B cell (primary cell): ENCODE data around the gene NINJ2. TPM values are rescaled to one million over a fixed set of nuclear protein-coding genes. Genes with fewer than 3 reads are reported as not detected.

ENCODE experiments used
- ATAC-seq: fragments of 200-7000 bp; cut with Tn5 transposase; one replicate; pipeline ENCODE4 v1.10.0; 2021; ENCODE audit warnings: low read depth, mild to moderate bottlenecking, moderate number of reproducible peaks, moderate library complexity
- CTCF ChIA-PET: fragments of 350-600 bp; sonication (Branson Sonifier 250); formaldehyde crosslinking; loops from one replicate; lab custom pipeline; 2021; ENCODE audit warnings: antibody characterized with exemption, inconsistent platforms; lab: Charles Lee
- POLR2A ChIA-PET: fragments of 350-600 bp; sonication (Branson Sonifier 250); formaldehyde crosslinking; loops from one replicate; lab custom pipeline; 2021; ENCODE audit warnings: antibody characterized with exemption; lab: Charles Lee
- DNase-seq: peaks from one replicate; pipeline ENCODE4 v3.0.0; 2013
- H2AFZ ChIP-seq: 2 replicates; pipeline ENCODE4 v1.6.1; 2012; ENCODE audit warnings: mild to moderate bottlenecking, low read depth, low read length; ENCODE audit not compliant: insufficient read depth, poor library complexity, severe bottlenecking
- H3K27ac ChIP-seq, 2 donors: 1 replicate in 1 of 2; 2 replicates in 1 of 2; pipeline ENCODE4 v1.5.1; 2012 to 2013; ENCODE audit warnings: low read length in 2 of 2, mild to moderate bottlenecking in 2 of 2, moderate library complexity in 1 of 2
- H3K27me3 ChIP-seq, 4 experiments: fragments of 200-600 bp in 1 of 4; sonication (generic) in 1 of 4; replicated peaks in 1 of 4; 1 replicate in 2 of 4; 2 replicates in 2 of 4; pipeline versions ENCODE4 v1.6.1 to v1.7.0; 2013 to 2016; ENCODE audit warnings: low read length in 3 of 4, mild to moderate bottlenecking in 2 of 4, mixed read lengths in 1 of 4, moderate library complexity in 1 of 4; ENCODE audit not compliant: insufficient read depth in 4 of 4, control insufficient read depth in 3 of 4; ENCODE audit errors: control extremely low read depth in 1 of 4
- H3K36me3 ChIP-seq, 2 experiments: replicated peaks in 1 of 2; 1 replicate in 1 of 2; 2 replicates in 1 of 2; pipeline versions ENCODE4 v1.6.1 to v1.7.1; 2013; ENCODE audit warnings: low read length in 1 of 2; ENCODE audit not compliant: insufficient read depth in 2 of 2, control insufficient read depth in 1 of 2; ENCODE audit errors: control extremely low read depth in 1 of 2, extremely low read depth in 1 of 2
- H3K4me1 ChIP-seq, 2 donors: fragments of 200-600 bp in 1 of 2; sonication (generic) in 1 of 2; 1 replicate in 1 of 2; 2 replicates in 1 of 2; pipeline versions ENCODE4 v1.5.1 to v1.6.1; 2013 to 2017; ENCODE audit warnings: low read length in 2 of 2; ENCODE audit not compliant: control insufficient read depth in 2 of 2, insufficient read depth in 2 of 2
- H3K4me2 ChIP-seq: replicated peaks from 2 replicates; pipeline ENCODE3; 2012; ENCODE audit warnings: mild to moderate bottlenecking, low read depth, low read length; ENCODE audit not compliant: poor library complexity, severe bottlenecking
- H3K4me3 ChIP-seq, 5 experiments: fragments of 200-600 bp in 1 of 5; sonication (generic) in 1 of 5; 1 replicate in 3 of 5; 2 replicates in 2 of 5; pipeline versions ENCODE4 v1.5.1 to v1.7.0; 2011 to 2016; ENCODE audit warnings: low read length in 4 of 5, mild to moderate bottlenecking in 4 of 5, low read depth in 2 of 5, control low read depth in 1 of 5, moderate library complexity in 1 of 5; ENCODE audit not compliant: insufficient read depth in 1 of 5; ENCODE audit errors: control extremely low read depth in 1 of 5, extremely low read depth in 1 of 5
- H3K79me2 ChIP-seq: fragments of 200-600 bp; sonication (generic); one replicate; pipeline ENCODE4 v1.6.0; 2016; ENCODE audit warnings: low read length; ENCODE audit not compliant: control insufficient read depth, insufficient read depth
- H3K9ac ChIP-seq: fragments of 200-600 bp; sonication (generic); 2 replicates; pipeline ENCODE4 v1.6.1; 2017; ENCODE audit warnings: mild to moderate bottlenecking, low read length, moderate library complexity
- H3K9me3 ChIP-seq, 3 donors: one replicate each; pipeline versions ENCODE4 v1.6.1 to v1.7.1; 2013; ENCODE audit warnings: low read length in 2 of 3; ENCODE audit not compliant: control insufficient read depth in 2 of 3, insufficient read depth in 1 of 3; ENCODE audit errors: control extremely low read depth in 1 of 3
- H4K20me1 ChIP-seq: 2 replicates; pipeline ENCODE4 v1.6.0; 2012; ENCODE audit warnings: mild to moderate bottlenecking, low read length; ENCODE audit not compliant: insufficient read depth, control insufficient read depth, poor library complexity, severe bottlenecking
- H3K27ac Mint-ChIP-seq: one replicate; pipeline ENCODE4 v1.8.0; 2021; ENCODE audit warnings: mixed read lengths
- H3K27me3 Mint-ChIP-seq: one replicate; pipeline ENCODE4 v1.8.0; 2021; ENCODE audit warnings: mixed read lengths
- H3K4me1 Mint-ChIP-seq: one replicate; pipeline ENCODE4 v1.8.0; 2021; ENCODE audit warnings: mixed read lengths
- H3K4me3 Mint-ChIP-seq: one replicate; pipeline ENCODE4 v1.8.0; 2021; ENCODE audit warnings: mixed read lengths
- H3K9me3 Mint-ChIP-seq: one replicate; pipeline ENCODE4 v1.8.0; 2022; ENCODE audit warnings: mixed read lengths; ENCODE audit not compliant: insufficient read depth
- CTCF ChIP-seq: fragments of 200-600 bp; IDR thresholded peaks from one replicate; pipeline ENCODE4 v1.8.0; 2022; ENCODE audit warnings: antibody characterized with exemption, mild to moderate bottlenecking
- EZH2 ChIP-seq: IDR thresholded peaks from 2 replicates; pipeline ENCODE4 v1.6.1; 2012; ENCODE audit warnings: borderline replicate concordance, low read depth, mild to moderate bottlenecking, moderate library complexity, low read length; ENCODE audit not compliant: insufficient read depth, poor library complexity, severe bottlenecking
- WGBS: methylation state at CpG from one replicate; pipeline ENCODE4 v1.1.5; 2013; ENCODE audit warnings: missing lambda C conversion rate; ENCODE audit not compliant: insufficient coverage; 5-methylcytosine and 5-hydroxymethylcytosine counted together
- intact Hi-C: fragments of 100-400 bp; cut with micrococcal nuclease; formaldehyde crosslinking; loops from one replicate; pipeline ENCODE4 v1.10.0; 2022
- polyA plus RNA-seq: library from polyadenylated mRNA; depleted of rRNA; stranded (reverse); fragments of >200 nt; gene quantifications from 2 replicates; pipeline ENCODE4 v1.2.3, GENCODE V29; 2012
- total RNA-seq, 2 donors: library from RNA; stranded (reverse); fragments of 120-200 nt in 1 of 2; gene quantifications; 1 replicate in 1 of 2; 2 replicates in 1 of 2; pipeline versions ENCODE4 v1.2.3 to v1.2.4, GENCODE V29; 2013 to 2022

Gene NINJ2
- total and polyA plus RNA-seq, 2 donors (not counting 1 experiment from before 2014, with no cell fraction given), result 2.9 to 10.2 TPM

- no peaks in the 10 kb centered on the region for H3K9me3 Mint-ChIP-seq
- CTCF ChIA-PET, result interaction anchor here (1.6 to 4.1 kb wide), 2 partner anchors 13 to 85 kb away, joined by 3 to 18 read pairs; no protein-coding TSS in a partner anchor
- H2AFZ ChIP-seq, result no peak overlapping the region
- intact Hi-C loops, result no loop called here
- H3K4me3 Mint-ChIP-seq, result no peak overlapping the region
- no peak for ATAC-seq
- no peaks in the 10 kb centered on the region for H3K4me1 Mint-ChIP-seq
- no peaks in the 10 kb centered on the region for H3K36me3 ChIP-seq
- TF ChIP-seq CTCF, result no peak
- no peak for TF ChIP-seq EZH2
- H4K20me1 ChIP-seq, result no peaks in the 10 kb centered on the region
- H3K27me3 ChIP-seq, result no peaks in the 10 kb centered on the region
- no peak overlapping the region for H3K27ac Mint-ChIP-seq
- DNase-seq, result no peak
- H3K27ac ChIP-seq, result no peak overlapping the region
- H3K79me2 ChIP-seq, result no peaks in the 10 kb centered on the region
- H3K27me3 Mint-ChIP-seq, result no peaks in the 10 kb centered on the region
- 95% methylated on average over 3 of the region's 7 CpGs for WGBS
- no peak overlapping the region for H3K9ac ChIP-seq
- H3K4me3 ChIP-seq, result no peak overlapping the region
- no peak overlapping the region for H3K4me2 ChIP-seq
- POLR2A ChIA-PET, result no interaction called here
- H3K9me3 ChIP-seq, result no peaks in the 10 kb centered on the region
- no peaks in the 10 kb centered on the region for H3K4me1 ChIP-seq
Measured at GRCh38 chr12:601976-602699, 61.1 kb downstream of the NINJ2 start.

- Histone ChIP-seq H3K4me2 (no peak overlapping the region), H3K27ac (no peak overlapping the region), H3K9ac (no peak overlapping the region), H3K27me3 (no peaks in the 10 kb centered on the region), H3K9me3 (no peaks in the 10 kb centered on the region), H2AFZ (no peak overlapping the region), H3K79me2 (no peaks in the 10 kb centered on the region), H3K4me3 (no peak overlapping the region), H4K20me1 (no peaks in the 10 kb centered on the region), H3K4me1 (no peaks in the 10 kb centered on the region), H3K36me3 (no peaks in the 10 kb centered on the region)
- no peak for ATAC-seq
- H3K27me3 Mint-ChIP-seq, result no peaks in the 10 kb centered on the region
- H3K4me1 Mint-ChIP-seq, result no peaks in the 10 kb centered on the region
- DNase-seq, result no peak
- CTCF ChIA-PET, result interaction anchor here (0.9 to 1.3 kb wide), 3 partner anchors 14 to 983 kb away, joined by 3 to 5 read pairs (median 3); no protein-coding TSS in a partner anchor
- TF ChIP-seq CTCF (no peak), EZH2 (no peak)
- intact Hi-C loops, result no loop called here
- H3K27ac Mint-ChIP-seq, result no peak overlapping the region
- H3K9me3 Mint-ChIP-seq, result no peaks in the 10 kb centered on the region
- 98% methylated on average over 13 of the region's 13 CpGs for WGBS
- no peak overlapping the region for H3K4me3 Mint-ChIP-seq
- POLR2A ChIA-PET, result no interaction called here
Measured at GRCh38 chr12:599756-600155, 63.5 kb downstream of the NINJ2 start.
